K562 (cell line): ENCODE results near the gene STON2. TPM values are rescaled to one million over a fixed set of nuclear protein-coding genes. Genes with fewer than 3 reads are reported as not detected.

Experiments used
- ATAC-seq: fragments of 200-7000 bp; cut with Tn5 transposase; 3 replicates; pipeline ENCODE4 v1.9.1; 2020; ENCODE audit warnings: moderate library complexity
- BruUV-seq: library from RNA; stranded (reverse); fragments of 400-500 nt; replicated peaks from 2 replicates; lab custom pipeline; 2021; lab: Mats Ljungman, UMichigan
- CTCF ChIA-PET: fragments of 300-600 bp; formaldehyde crosslinking; extraction: SDS; loops from one replicate; lab custom pipeline; 2021; ENCODE audit warnings: low intra/inter-chr PET ratio; lab: Yijun Ruan, JAX
- POLR2A ChIA-PET: fragments of 300-600, 350-650 bp; sonication (Branson Sonifier 250); formaldehyde crosslinking; extraction: SDS; loops from one replicate; lab custom pipeline; 2021; ENCODE audit warnings: antibody characterized with exemption, inconsistent platforms; lab: Yijun Ruan, JAX
- DNase-seq, 4 experiments: peaks; one replicate each; pipeline versions ENCODE4 v3.0.0 to v3.0.0-alpha.2; 2011 to 2018; ENCODE audit warnings: low spot score in 3 of 4, mixed read lengths in 3 of 4; ENCODE audit errors: extremely low read depth in 1 of 4
- FAIRE-seq: peaks from 2 replicates; lab custom pipeline; 2011; peaks lifted over from hg19 to GRCh38; lab: Jason Lieb, UNC
- H2AFZ ChIP-seq: 2 replicates; pipeline ENCODE4 v1.6.0; 2011; ENCODE audit warnings: low read depth, low read length, control low read depth, inconsistent platforms
- H3K27ac ChIP-seq: fragments of 200-600 bp; 3 replicates; pipeline ENCODE4 v1.8.0; 2011; ENCODE audit warnings: low read depth, mild to moderate bottlenecking, control low read depth, inconsistent platforms, low read length, moderate library complexity, mixed read lengths; ENCODE audit errors: extremely low read depth
- H3K27me3 ChIP-seq, 2 experiments: fragments of 300-600 bp in 1 of 2; 2 replicates in 1 of 2; 3 replicates in 1 of 2; pipeline versions ENCODE4 v1.6.0 to v1.8.0; 2011; ENCODE audit warnings: inconsistent platforms in 2 of 2, low read length in 2 of 2, mild to moderate bottlenecking in 1 of 2, mixed read lengths in 1 of 2, moderate library complexity in 1 of 2; ENCODE audit not compliant: control insufficient read depth in 2 of 2, insufficient read depth in 2 of 2
- H3K36me3 ChIP-seq: fragments of 300-600 bp; 3 replicates; pipeline ENCODE4 v1.8.0; 2011; ENCODE audit warnings: mild to moderate bottlenecking, low read length, inconsistent platforms; ENCODE audit not compliant: control insufficient read depth, insufficient read depth
- H3K4me1 ChIP-seq, 2 experiments: fragments of 200-600 bp in 1 of 2; replicated peaks in 1 of 2; 2 replicates in 1 of 2; 3 replicates in 1 of 2; pipeline versions ENCODE4 v1.5.1 to v1.8.0; 2011; ENCODE audit warnings: inconsistent platforms in 2 of 2, low read length in 2 of 2, mild to moderate bottlenecking in 1 of 2, mixed read lengths in 1 of 2, moderate library complexity in 1 of 2; ENCODE audit not compliant: control insufficient read depth in 2 of 2, insufficient read depth in 2 of 2
- H3K4me2 ChIP-seq: 2 replicates; pipeline ENCODE4 v1.6.1; 2011; ENCODE audit warnings: low read length, control low read depth, inconsistent platforms, mixed read lengths; ENCODE audit not compliant: insufficient read depth
- H3K4me3 ChIP-seq: fragments of 200-600 bp; sonication (generic), shearing (Covaris generic); 2 replicates; pipeline ENCODE4 v1.5.1; 2016; ENCODE audit warnings: control low read depth, inconsistent platforms
- H3K79me2 ChIP-seq: fragments of 200-600 bp; 3 replicates; pipeline ENCODE4 v1.8.0; 2011; ENCODE audit warnings: low read length, inconsistent platforms; ENCODE audit not compliant: control insufficient read depth, insufficient read depth
- H3K9ac ChIP-seq, 2 experiments: 2 replicates each; pipeline versions ENCODE4 v1.6.0 to v1.6.1; 2011; ENCODE audit warnings: low read depth in 2 of 2, low read length in 2 of 2, control low read depth in 1 of 2, inconsistent platforms in 1 of 2, mild to moderate bottlenecking in 1 of 2, mixed read lengths in 1 of 2; ENCODE audit not compliant: insufficient read depth in 1 of 2
- H3K9me1 ChIP-seq: one replicate; pipeline ENCODE4 v1.6.0; 2011; ENCODE audit warnings: inconsistent platforms, mild to moderate bottlenecking, low read length, moderate library complexity; ENCODE audit not compliant: control insufficient read depth, insufficient read depth
- H3K9me3 ChIP-seq: replicated peaks from 2 replicates; pipeline ENCODE4 v1.5.1; 2011; ENCODE audit warnings: low read depth, low read length, inconsistent platforms; ENCODE audit not compliant: control insufficient read depth, insufficient read depth
- H4K20me1 ChIP-seq: replicated peaks from 2 replicates; pipeline ENCODE4 v1.6.1; 2011; ENCODE audit warnings: low read length, inconsistent platforms, mixed read lengths; ENCODE audit not compliant: control insufficient read depth, insufficient read depth
- MAZ ChIP-seq, 2 experiments: fragments of 450-650 bp in 1 of 2; sonication (generic) in 1 of 2; formaldehyde crosslinking; IDR thresholded peaks in 1 of 2; conservative IDR thresholded peaks in 1 of 2; 2 replicates each; pipeline versions ENCODE4 v1.4.0 to v1.5.0; 2020; ENCODE audit warnings: mild to moderate bottlenecking in 1 of 2, missing genetic modification reagents in 1 of 2
- ZFP36 ChIP-seq: fragments of 150-350 bp; IDR thresholded peaks from 2 replicates; pipeline ENCODE4 v1.6.1; 2018; ENCODE audit warnings: low read length, low read depth; ENCODE audit not compliant: partially characterized antibody
- WGBS: fragments of 100-300 bp; shearing (Covaris generic); methylation state at CpG from one replicate; pipeline ENCODE4 v1.1.6; 2016; ENCODE audit warnings: low coverage, mixed read lengths; ENCODE audit not compliant: insufficient coverage; ENCODE audit errors: missing lambda C conversion rate; 5-methylcytosine and 5-hydroxymethylcytosine counted together
- in situ Hi-C: fragments of 300-500 bp; cut with MboI; formaldehyde crosslinking; loops from 4 replicates; pipeline ENCODE4 v1.15.0; 2018; ENCODE audit warnings: inconsistent platforms, mixed read lengths
- intact Hi-C: fragments of 100-400 bp; cut with micrococcal nuclease; formaldehyde crosslinking; loops from 2 replicates; pipeline ENCODE4 v1.14.2; 2022
- polyA plus RNA-seq, 8 experiments: library from polyadenylated mRNA; depleted of rRNA in 4 of 8; stranded (reverse) in 5 of 8; unstranded in 3 of 8; fragments of >200 nt; fragmentation: Nextera tagmentation in 2 of 8; fragmentation: Illumina TruSeq in 1 of 8; extraction: Ambion mirVana in 2 of 8; extraction: Trizol in 1 of 8; gene quantifications; 2 replicates each; pipeline versions ENCODE4 v1.2.1 to v1.2.3, GENCODE V29; 2011 to 2014; ENCODE audit warnings: inconsistent platforms in 1 of 8, missing spikeins in 1 of 8
- total RNA-seq, 7 experiments: library from RNA; depleted of rRNA in 6 of 7; stranded (reverse); fragments of >200 nt in 6 of 7; fragmentation: Illumina TruSeq in 2 of 7; extraction: Trizol in 2 of 7; gene quantifications; 2 replicates each; pipeline versions ENCODE4 v1.2.1 to v1.2.3, GENCODE V29; 2011 to 2021; ENCODE audit warnings: low replicate concordance in 1 of 7
- TF ChIP-seq, protein P1 (sequence below), 2 experiments: IDR thresholded peaks; 2 replicates each; pipeline ENCODE4 v1.6.1; 2011; ENCODE audit warnings: borderline replicate concordance in 1 of 2, control low read depth in 1 of 2, low read depth in 1 of 2, low read length in 1 of 2, mild to moderate bottlenecking in 1 of 2, mixed read lengths in 1 of 2, moderate library complexity in 1 of 2; ENCODE audit not compliant: insufficient read depth in 1 of 2, insufficient read length in 1 of 2, poor library complexity in 1 of 2, severe bottlenecking in 1 of 2; ENCODE audit errors: extremely low read depth in 1 of 2
- TF ChIP-seq, protein P2 (sequence below), 2 experiments: fragments of 450-650 bp; IDR thresholded peaks; 2 replicates each; pipeline ENCODE4 v1.6.1; 2016

STON2 gene
- total and polyA plus RNA-seq, 9 of the 15 experiments (the other 6 are each of a cell fraction or from before 2014, with no cell fraction given) = 7.8 to 99.3 (median 53.5) TPM

- TF ChIP-seq, protein P1, sequence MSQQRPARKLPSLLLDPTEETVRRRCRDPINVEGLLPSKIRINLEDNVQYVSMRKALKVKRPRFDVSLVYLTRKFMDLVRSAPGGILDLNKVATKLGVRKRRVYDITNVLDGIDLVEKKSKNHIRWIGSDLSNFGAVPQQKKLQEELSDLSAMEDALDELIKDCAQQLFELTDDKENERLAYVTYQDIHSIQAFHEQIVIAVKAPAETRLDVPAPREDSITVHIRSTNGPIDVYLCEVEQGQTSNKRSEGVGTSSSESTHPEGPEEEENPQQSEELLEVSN (IDR thresholded peaks at IDR 0.05; ENCODE audit: borderline replicate concordance in 1 of 2, extremely low read depth in 1 of 2, insufficient read depth in 1 of 2, insufficient read length in 1 of 2, low read depth in 1 of 2, low read length in 1 of 2, poor library complexity in 1 of 2, severe bottlenecking in 1 of 2) = no peak
Observed at GRCh38 chr14:81416194-81416952, 16.2 kb upstream of the STON2 start (continued).

GRCh38 chr14:81415781-81416180, 15.7 kb upstream of the STON2 start:
- Histone ChIP-seq H3K36me3 (peaks cover 78% of the 10 kb centered on the region), H3K4me3 (no peak overlapping the region), H3K27me3 (no peaks in the 10 kb centered on the region), H3K79me2 (peaks cover 84% of the 10 kb centered on the region), H3K9ac (no peak overlapping the region; a peak in 1 of 4 replicates), H2AFZ (no peak overlapping the region; the same call in 1 of the 2 replicates), H3K4me2 (no peak overlapping the region), H3K9me1 (no peaks in the 10 kb centered on the region), H3K9me3 (peaks cover 7% of the 10 kb centered on the region), H4K20me1 (no peaks in the 10 kb centered on the region), H3K27ac (no peak overlapping the region; the same call in 2 of the 3 replicates), H3K4me1 (peaks cover 13 to 23% of the 10 kb centered on the region in 2 experiments; a peak in 4 of 5 replicates)
- FAIRE-seq = no peak
- ChIA-PET CTCF (no interaction called here), POLR2A (interaction anchor here (1.5 to 3.1 kb wide), 3 partner anchors 9 to 13 kb away, joined by 3 to 20 read pairs (median 9); no protein-coding TSS in a partner anchor)
- peak in 1 of 4 experiments; percentile 38 for DNase-seq
- no TSS peak for BruUV-seq
- ATAC-seq = peak; percentile 48
- in situ Hi-C loops (no loop called here), intact Hi-C loops (loop anchor here (5.0 kb wide), 1 partner anchor 37 kb away; no protein-coding TSS in a partner anchor)
- TF ChIP-seq MAZ (CRISPR knock-in tag; conservative IDR thresholded peaks at IDR 0.05 in 1 of 2, IDR thresholded peaks at IDR 0.05 in 1 of 2) (0 out of 4 replicates have a peak, but pooled peaks of 1 of the 2 experiments have one; percentile 8), ZFP36 (peak; percentile 82)
- TF ChIP-seq, protein P2, sequence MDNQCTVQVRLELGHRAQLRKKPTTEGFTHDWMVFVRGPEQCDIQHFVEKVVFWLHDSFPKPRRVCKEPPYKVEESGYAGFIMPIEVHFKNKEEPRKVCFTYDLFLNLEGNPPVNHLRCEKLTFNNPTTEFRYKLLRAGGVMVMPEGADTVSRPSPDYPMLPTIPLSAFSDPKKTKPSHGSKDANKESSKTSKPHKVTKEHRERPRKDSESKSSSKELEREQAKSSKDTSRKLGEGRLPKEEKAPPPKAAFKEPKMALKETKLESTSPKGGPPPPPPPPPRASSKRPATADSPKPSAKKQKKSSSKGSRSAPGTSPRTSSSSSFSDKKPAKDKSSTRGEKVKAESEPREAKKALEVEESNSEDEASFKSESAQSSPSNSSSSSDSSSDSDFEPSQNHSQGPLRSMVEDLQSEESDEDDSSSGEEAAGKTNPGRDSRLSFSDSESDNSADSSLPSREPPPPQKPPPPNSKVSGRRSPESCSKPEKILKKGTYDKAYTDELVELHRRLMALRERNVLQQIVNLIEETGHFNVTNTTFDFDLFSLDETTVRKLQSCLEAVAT (IDR thresholded peaks at IDR 0.05) = no peak
- WGBS = 46% methylated on average over 4 of the region's 4 CpGs
